Measurements from ENCODE around the gene FAM50A. TPM values are rescaled to one million over a fixed set of nuclear protein-coding genes. Genes with fewer than 3 reads are reported as not detected.

FAM50A gene
- total RNA-seq, 2 experiments from 2014 or later, result 66.2 to 70.5 TPM

- Mint-ChIP-seq H3K9me3 (ENCODE audit: low read depth) (no peaks in the 10 kb centered on the region), H3K27ac (no peak overlapping the region), H3K27me3 (no peaks in the 10 kb centered on the region), H3K4me1 (peaks cover 16% of the 10 kb centered on the region), H3K4me3 (no peak overlapping the region), H3K36me3 (peaks cover 30% of the 10 kb centered on the region)
- DNase-seq, result no peak
- CTCF ChIA-PET, result no interaction called here
- no peak for ATAC-seq
These were observed 40.7 kb upstream of the FAM50A start for GRCh38 chrX:154403192-154403591.

GRCh38 chrX:154403858-154404257 is 40.1 kb upstream of the FAM50A start:
- no peaks in the 10 kb centered on the region for H3K9me3 Mint-ChIP-seq (ENCODE audit: low read depth)
- no peak overlapping the region for H3K27ac Mint-ChIP-seq
- no peaks in the 10 kb centered on the region for H3K27me3 Mint-ChIP-seq
- CTCF ChIA-PET, result no interaction called here
- DNase-seq (no peak), ATAC-seq (no peak)
- H3K4me1 Mint-ChIP-seq, result peaks cover 19% of the 10 kb centered on the region
- no peak overlapping the region for H3K4me3 Mint-ChIP-seq
- peaks cover 27% of the 10 kb centered on the region for H3K36me3 Mint-ChIP-seq

- H3K36me3 Mint-ChIP-seq, result peaks cover 18% of the 10 kb centered on the region
- CTCF ChIA-PET, result no interaction called here
- no peak for ATAC-seq
- H3K4me1 Mint-ChIP-seq, result peaks cover 18% of the 10 kb centered on the region
- no peak overlapping the region for H3K4me3 Mint-ChIP-seq
- no peak overlapping the region for H3K27ac Mint-ChIP-seq
- DNase-seq, result no peak
- H3K27me3 Mint-ChIP-seq, result no peaks in the 10 kb centered on the region
- H3K9me3 Mint-ChIP-seq (ENCODE audit: low read depth), result no peaks in the 10 kb centered on the region
These were observed 39.2 kb upstream of the FAM50A start for GRCh38 chrX:154404625-154405192.

- H3K27ac Mint-ChIP-seq, result peak overlapping the region; percentile 69
- H3K9me3 Mint-ChIP-seq (ENCODE audit: low read depth), result no peaks in the 10 kb centered on the region
- peaks cover 3% of the 10 kb centered on the region for H3K36me3 Mint-ChIP-seq
- no peak for ATAC-seq
- peak overlapping the region; percentile 59 for H3K4me3 Mint-ChIP-seq
- peaks cover 14% of the 10 kb centered on the region for H3K4me1 Mint-ChIP-seq
- CTCF ChIA-PET, result interaction anchor here (2.9 kb wide), 1 partner anchor 10 kb away, joined by 15 read pairs; the partner anchor contains the start of gene RPL10
- H3K27me3 Mint-ChIP-seq, result no peaks in the 10 kb centered on the region
- DNase-seq, result no peak
These were observed 35.2 kb upstream of the FAM50A start for GRCh38 chrX:154408659-154409221.

GRCh38 chrX:154409222-154409871 is 34.6 kb upstream of the FAM50A start, which contains the start of gene DNASE1L1:
Gene DNASE1L1 (minus strand): TSS chrX:154409254. CDS start chrX:154405568, 3,686 bp downstream.
- Mint-ChIP-seq H3K4me1 (peaks cover 14% of the 10 kb centered on the region), H3K9me3 (ENCODE audit: low read depth) (no peaks in the 10 kb centered on the region), H3K27ac (peak within 1 kb of the TSS; percentile 69), H3K27me3 (no peaks in the 10 kb centered on the region), H3K36me3 (peaks cover 3% of the 10 kb centered on the region), H3K4me3 (peak within 1 kb of the TSS; percentile 59)
- DNase-seq (peak; percentile 49), ATAC-seq (no peak)
- CTCF ChIA-PET, result interaction anchor here (0.9 to 2.9 kb wide), 2 partner anchors 11 to 20 kb away, joined by 3 to 15 read pairs; partner anchors contain the start of gene RPL10

- H3K27me3 Mint-ChIP-seq, result no peaks in the 10 kb centered on the region
- peak overlapping the region; percentile 88 for H3K4me3 Mint-ChIP-seq
- peak overlapping the region; percentile 89 for H3K27ac Mint-ChIP-seq
- peak; percentile 81 for DNase-seq
- H3K36me3 Mint-ChIP-seq, result peaks cover 7% of the 10 kb centered on the region
- peaks cover 14% of the 10 kb centered on the region for H3K4me1 Mint-ChIP-seq
- peak; percentile 74 for ATAC-seq
- no peaks in the 10 kb centered on the region for H3K9me3 Mint-ChIP-seq (ENCODE audit: low read depth)
- CTCF ChIA-PET, result interaction anchor here (0.9 to 1.2 kb wide), 6 partner anchors 13 to 123 kb away, joined by 3 to 4 read pairs (median 3); partner anchors contain the start of gene ATP6AP1
These were observed 32.0 kb upstream of the FAM50A start for GRCh38 chrX:154411981-154412340.

GRCh38 chrX:154412468-154412867 is 31.5 kb upstream of the FAM50A start:
- ATAC-seq (peak; percentile 51), DNase-seq (peak; percentile 75)
- H3K27ac Mint-ChIP-seq, result peak overlapping the region; percentile 89
- H3K4me3 Mint-ChIP-seq, result peak overlapping the region; percentile 88
- H3K36me3 Mint-ChIP-seq, result peaks cover 7% of the 10 kb centered on the region
- peaks cover 14% of the 10 kb centered on the region for H3K4me1 Mint-ChIP-seq
- no peaks in the 10 kb centered on the region for H3K27me3 Mint-ChIP-seq
- CTCF ChIA-PET, result interaction anchor here (0.9 to 1.2 kb wide), 6 partner anchors 13 to 123 kb away, joined by 3 to 4 read pairs (median 3); partner anchors contain the start of gene ATP6AP1
- no peaks in the 10 kb centered on the region for H3K9me3 Mint-ChIP-seq (ENCODE audit: low read depth)

GRCh38 chrX:154413142-154413541 is 30.8 kb upstream of the FAM50A start:
- CTCF ChIA-PET, result interaction anchor here (1.2 kb wide), 1 partner anchor 40 kb away, joined by 3 read pairs; no protein-coding TSS in a partner anchor
- no peak for DNase-seq
- ATAC-seq, result no peak
- H3K27me3 Mint-ChIP-seq, result no peaks in the 10 kb centered on the region
- H3K9me3 Mint-ChIP-seq (ENCODE audit: low read depth), result no peaks in the 10 kb centered on the region
- peaks cover 14% of the 10 kb centered on the region for H3K4me1 Mint-ChIP-seq
- peaks cover 7% of the 10 kb centered on the region for H3K36me3 Mint-ChIP-seq
- H3K27ac Mint-ChIP-seq, result peak overlapping the region; percentile 89
- H3K4me3 Mint-ChIP-seq, result peak overlapping the region; percentile 88

- H3K9me3 Mint-ChIP-seq (ENCODE audit: low read depth), result no peaks in the 10 kb centered on the region
- H3K36me3 Mint-ChIP-seq, result peaks cover 4% of the 10 kb centered on the region
- ATAC-seq, result no peak
- no peaks in the 10 kb centered on the region for H3K27me3 Mint-ChIP-seq
- DNase-seq, result no peak
- CTCF ChIA-PET, result no interaction called here
- H3K4me1 Mint-ChIP-seq, result peaks cover 8% of the 10 kb centered on the region
- H3K4me3 Mint-ChIP-seq, result no peak overlapping the region
- no peak overlapping the region for H3K27ac Mint-ChIP-seq
These were observed 26.8 kb upstream of the FAM50A start for GRCh38 chrX:154417157-154417556.

GRCh38 chrX:154419189-154419588 is 24.8 kb upstream of the FAM50A start:
- ATAC-seq, result no peak
- no peak overlapping the region for H3K27ac Mint-ChIP-seq
- DNase-seq, result no peak
- H3K27me3 Mint-ChIP-seq, result no peaks in the 10 kb centered on the region
- H3K36me3 Mint-ChIP-seq, result peaks cover 4% of the 10 kb centered on the region
- no peaks in the 10 kb centered on the region for H3K9me3 Mint-ChIP-seq (ENCODE audit: low read depth)
- no peak overlapping the region for H3K4me3 Mint-ChIP-seq
- CTCF ChIA-PET, result interaction anchor here (0.9 to 1.3 kb wide), 2 partner anchors 11 to 108 kb away, joined by 3 read pairs; no protein-coding TSS in a partner anchor
- H3K4me1 Mint-ChIP-seq, result peaks cover 5% of the 10 kb centered on the region

GRCh38 chrX:154419688-154420401 is 24.1 kb upstream of the FAM50A start:
- CTCF ChIA-PET, result interaction anchor here (0.9 to 1.3 kb wide), 2 partner anchors 12 to 108 kb away, joined by 3 read pairs; no protein-coding TSS in a partner anchor
- Mint-ChIP-seq H3K4me1 (peaks cover 8% of the 10 kb centered on the region), H3K27ac (no peak overlapping the region), H3K4me3 (no peak overlapping the region), H3K9me3 (ENCODE audit: low read depth) (no peaks in the 10 kb centered on the region), H3K27me3 (no peaks in the 10 kb centered on the region), H3K36me3 (peaks cover 4% of the 10 kb centered on the region)
- DNase-seq (no peak), ATAC-seq (no peak)

GRCh38 chrX:154420402-154420756 is 23.6 kb upstream of the FAM50A start:
- CTCF ChIA-PET, result interaction anchor here (0.9 kb wide), 1 partner anchor 13 kb away, joined by 3 read pairs; no protein-coding TSS in a partner anchor

More at GRCh38 chrX:154420402-154420756, 23.6 kb upstream of the FAM50A start:
- H3K27me3 Mint-ChIP-seq, result no peaks in the 10 kb centered on the region
- ATAC-seq (no peak), DNase-seq (no peak)
- H3K4me3 Mint-ChIP-seq, result no peak overlapping the region
- H3K27ac Mint-ChIP-seq, result no peak overlapping the region
- peaks cover 2% of the 10 kb centered on the region for H3K36me3 Mint-ChIP-seq
- no peaks in the 10 kb centered on the region for H3K9me3 Mint-ChIP-seq (ENCODE audit: low read depth)
- peaks cover 8% of the 10 kb centered on the region for H3K4me1 Mint-ChIP-seq
